Endometrial microvascular endothelial cells (primary cell): ENCODE data around the gene SLC13A4. TPM values are rescaled to one million over a fixed set of nuclear protein-coding genes. Genes with fewer than 3 reads are reported as not detected.

Experiments used
- in situ Hi-C: cut with HindIII; loops from 2 replicates; pipeline ENCODE4 v1.10.0; 2017; ENCODE audit warnings: low sequenced_read_pairs, low pct_unique_long_range_greater_than_20kb; ENCODE audit errors: inconsistent ontology term
- total RNA-seq: library from RNA; depleted of rRNA; stranded (reverse); fragments of >200 nt; gene quantifications from one replicate; pipeline ENCODE4 v1.2.3, GENCODE V29; 2015; ENCODE audit errors: inconsistent ontology term

The SLC13A4 gene
- total RNA-seq, 1 donor from 2014 or later = 0.28 TPM

DNA sequence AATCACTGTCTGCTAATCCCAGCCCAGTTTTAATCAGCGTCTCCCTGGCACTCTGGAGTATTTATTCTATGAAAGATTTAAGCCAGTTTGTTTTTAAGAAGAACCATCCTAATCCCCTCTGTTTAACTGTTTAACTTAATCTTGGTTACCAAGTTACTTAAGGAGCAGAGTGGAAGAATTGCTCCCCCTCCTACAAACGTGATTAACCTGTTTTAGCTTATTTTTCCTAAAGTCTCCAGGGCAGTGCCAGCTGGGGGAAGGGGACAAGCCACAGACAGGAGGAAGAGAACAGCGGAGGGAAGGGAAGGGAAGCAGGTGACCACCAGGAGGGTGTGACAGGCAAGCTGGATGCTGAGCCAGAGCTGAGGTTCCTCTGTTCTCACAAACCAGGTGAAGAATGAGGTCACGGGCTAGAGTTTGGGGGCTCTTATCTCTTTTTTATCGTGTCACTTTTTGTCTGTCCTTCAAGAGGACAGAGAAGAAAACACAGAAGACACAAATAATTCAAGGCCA, 1.7 kb downstream of the SLC13A4 start:
- in situ Hi-C loops = no loop called here

DNA sequence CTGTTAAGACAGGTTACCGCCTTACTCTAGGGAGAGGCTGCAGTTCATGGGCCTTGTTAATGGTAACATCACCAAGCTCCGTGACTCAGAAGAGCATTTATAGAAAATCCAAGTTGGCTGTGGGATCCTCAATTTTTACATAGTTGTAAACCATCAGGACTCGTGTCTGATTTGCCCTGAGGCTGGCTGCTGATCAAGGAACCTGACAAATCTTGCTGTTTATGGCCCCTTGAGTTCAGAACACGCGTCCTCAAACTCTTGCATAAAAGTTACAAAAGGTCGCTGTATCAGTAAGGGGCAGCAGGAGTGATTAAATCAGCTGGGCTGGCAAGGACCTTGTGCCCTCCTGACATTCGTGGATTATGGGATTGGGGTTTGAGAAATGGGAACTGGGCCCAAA, 4.6 kb downstream of the SLC13A4 start:
- in situ Hi-C loops = no loop called here

DNA sequence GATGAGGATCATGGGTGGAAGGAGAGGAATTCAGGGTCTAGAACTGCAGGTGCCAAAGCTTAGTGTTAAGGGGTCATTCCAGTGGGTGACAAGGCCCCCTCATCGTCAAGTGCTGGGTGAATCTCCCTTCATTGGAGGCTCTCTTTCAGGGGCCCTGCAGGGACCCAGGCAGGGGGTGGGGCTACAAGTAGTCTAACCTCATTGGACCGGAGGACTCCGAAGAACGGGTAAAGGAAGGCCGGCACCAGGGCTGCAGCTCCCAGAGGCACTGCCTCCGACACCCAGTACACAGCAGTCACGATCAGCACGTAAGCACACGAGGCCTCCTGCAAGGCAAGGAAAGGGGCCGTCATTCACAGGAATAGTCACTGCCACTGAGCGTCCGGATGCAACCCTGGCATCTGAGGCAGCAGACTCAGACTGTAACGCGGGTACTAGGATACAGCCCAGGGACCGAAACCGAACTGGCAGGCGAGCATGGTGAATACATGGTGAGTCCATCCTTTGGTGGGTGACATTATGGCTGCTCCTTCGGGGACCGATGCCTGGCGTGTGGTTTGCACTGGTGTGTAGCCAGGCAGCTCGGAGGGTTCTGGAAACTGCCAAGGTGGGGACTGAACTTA, 6.7 kb downstream of the SLC13A4 start:
- in situ Hi-C loops = no loop called here

DNA sequence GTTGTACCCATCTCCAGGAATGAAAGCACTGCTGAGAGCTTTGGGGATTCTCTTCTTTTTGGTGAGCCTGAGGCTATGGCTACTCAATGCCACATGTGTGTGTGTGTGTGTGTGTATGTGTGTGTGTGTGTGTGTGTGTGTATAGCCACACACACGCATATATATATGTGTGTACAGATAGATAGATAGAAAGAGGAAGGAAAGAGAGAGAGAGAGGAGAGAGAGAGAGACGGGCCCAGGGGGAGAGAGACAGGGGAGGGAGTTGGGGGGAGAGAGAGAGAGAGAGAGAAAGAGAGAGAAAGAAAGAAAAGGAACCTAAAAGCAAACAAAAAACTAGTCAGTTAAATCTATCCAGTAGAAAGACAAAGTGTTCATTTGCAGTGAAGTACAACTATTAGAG, 8.3 kb downstream of the SLC13A4 start:
- in situ Hi-C loops = no loop called here

DNA sequence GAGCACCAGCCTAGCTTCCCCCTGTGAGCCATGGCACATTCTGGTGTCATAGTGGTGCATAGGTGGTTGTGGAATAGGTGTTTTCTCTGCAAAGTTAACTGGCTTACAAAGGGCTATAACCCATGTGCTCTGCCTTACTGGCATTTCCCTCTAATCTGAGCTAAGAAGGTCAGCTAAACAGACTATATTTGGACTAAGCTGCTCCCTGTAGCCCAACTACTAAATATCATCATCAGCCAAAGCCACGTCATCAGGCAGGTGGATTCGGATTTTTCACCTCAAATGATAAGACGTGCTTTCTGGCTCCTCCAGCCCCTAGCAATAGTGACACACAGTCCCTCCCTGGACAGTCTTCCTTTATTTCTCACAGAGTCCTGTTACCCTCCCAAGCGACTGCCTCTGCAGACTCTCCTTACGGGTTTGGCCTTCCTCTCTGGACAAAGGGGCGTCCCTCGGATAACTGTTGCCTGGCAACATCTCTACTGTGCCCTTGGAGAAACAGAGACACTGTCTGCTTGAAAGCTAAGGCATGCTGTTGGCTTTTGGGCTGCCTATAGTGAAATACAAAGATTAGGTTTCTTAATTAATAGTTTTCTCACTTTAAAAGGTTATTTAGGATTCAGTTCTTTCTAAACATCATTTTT, 9.1 kb downstream of the SLC13A4 start:
- in situ Hi-C loops = no loop called here

DNA sequence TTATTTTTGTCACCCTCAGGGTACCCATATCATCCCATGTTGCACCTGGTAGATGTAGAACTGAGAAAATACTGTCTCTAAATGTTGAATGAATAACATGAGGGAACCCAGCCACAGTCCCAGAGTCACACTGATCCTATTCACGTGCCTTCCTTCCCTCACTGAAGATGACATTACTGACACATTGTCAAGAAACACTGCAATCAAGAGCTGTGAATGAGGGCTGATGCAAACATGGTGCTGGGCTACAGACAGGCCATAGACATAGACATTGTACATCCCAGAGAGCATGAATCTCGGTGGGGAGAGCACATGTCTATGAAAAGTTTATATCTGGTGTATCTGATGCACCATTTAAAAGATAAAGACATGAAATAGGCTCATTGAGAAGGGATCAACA, 9.8 kb downstream of the SLC13A4 start:
- in situ Hi-C loops = no loop called here

DNA sequence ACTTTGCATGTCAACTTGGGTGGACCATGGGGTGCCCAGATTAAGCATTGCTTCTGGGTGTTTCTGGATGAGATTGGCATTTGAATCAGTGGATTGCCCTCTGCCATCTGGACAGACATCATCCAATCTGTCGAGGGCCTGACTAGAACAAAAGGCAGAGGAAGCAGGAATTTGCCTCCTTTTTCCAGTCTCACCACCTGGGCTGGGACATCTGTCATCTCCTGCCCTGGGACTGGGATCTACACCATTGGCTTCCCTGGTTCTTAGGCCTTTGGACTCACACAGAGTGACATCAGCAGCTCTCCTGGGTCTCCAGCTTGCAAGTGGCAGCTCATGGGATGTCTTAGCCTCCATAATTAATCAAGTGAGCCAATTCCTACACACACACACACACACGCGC, 10.3 kb downstream of the SLC13A4 start:
- in situ Hi-C loops = no loop called here

DNA sequence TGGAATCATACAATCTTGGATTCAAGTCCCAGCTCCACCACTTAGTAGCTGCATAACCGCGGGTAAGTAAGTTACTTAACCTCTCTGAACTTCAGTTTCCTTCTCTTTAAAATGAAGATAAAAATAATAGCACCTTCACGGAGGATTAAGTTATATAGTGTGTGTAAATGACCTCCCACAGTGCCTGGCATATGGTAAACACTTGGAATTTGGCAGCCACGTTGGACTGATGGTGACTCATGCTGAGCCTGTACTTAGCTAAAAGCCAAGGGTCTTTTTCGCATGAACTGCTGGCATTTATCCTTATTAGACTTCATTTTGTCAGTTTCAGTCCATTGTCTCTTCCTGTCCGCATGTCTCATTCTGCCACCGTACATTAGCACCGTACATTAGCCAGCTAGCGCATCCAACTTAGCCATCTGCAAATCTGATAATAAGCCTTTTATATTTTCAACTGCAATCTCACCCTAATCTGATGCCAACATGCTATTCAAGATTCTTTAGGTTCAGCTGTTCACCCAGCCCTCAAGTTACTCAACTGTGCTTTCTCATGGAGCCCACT, 11.2 kb downstream of the SLC13A4 start:
- in situ Hi-C loops = no loop called here

DNA sequence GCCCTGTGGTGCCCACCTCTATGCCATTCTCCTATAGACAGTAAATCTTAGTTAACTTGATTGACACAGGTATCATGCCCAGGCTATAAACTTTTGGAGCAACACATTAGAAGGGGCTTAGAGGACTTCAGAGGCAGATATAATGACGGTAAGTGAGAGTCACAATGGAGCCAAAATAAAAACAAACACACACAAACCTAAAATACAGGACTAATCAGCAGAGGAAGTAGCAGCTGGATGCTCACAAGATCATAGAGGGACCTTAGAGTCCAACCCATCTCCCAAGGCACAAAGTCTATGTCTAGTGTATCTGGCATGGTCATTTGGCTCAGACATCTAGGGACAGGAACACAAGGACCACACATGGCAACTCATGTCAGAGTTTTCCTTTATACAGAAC, 12.3 kb downstream of the SLC13A4 start:
- in situ Hi-C loops = no loop called here

DNA sequence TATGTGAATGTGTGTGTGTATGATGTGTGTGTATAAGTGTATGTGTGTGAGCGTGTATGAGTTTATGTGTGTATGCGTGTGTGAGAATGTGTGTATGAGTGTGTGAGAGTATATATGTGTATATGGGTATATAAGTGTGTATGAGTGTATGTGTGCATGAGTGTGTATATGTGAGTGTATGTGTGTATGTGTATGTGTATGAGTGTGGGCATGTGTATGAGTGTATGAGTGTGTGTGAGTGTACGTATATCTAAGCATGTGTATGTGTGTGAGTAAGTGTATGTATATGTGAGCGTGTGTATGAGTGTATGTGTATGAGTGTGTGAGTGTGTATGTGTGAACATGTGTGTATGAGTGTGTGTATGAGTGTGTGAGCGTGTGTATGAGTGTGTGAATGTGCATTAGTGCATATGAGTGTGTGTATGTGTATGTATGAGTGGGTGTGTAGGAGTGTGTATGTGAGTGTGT, 12.9 kb downstream of the SLC13A4 start:
- in situ Hi-C loops = no loop called here

DNA sequence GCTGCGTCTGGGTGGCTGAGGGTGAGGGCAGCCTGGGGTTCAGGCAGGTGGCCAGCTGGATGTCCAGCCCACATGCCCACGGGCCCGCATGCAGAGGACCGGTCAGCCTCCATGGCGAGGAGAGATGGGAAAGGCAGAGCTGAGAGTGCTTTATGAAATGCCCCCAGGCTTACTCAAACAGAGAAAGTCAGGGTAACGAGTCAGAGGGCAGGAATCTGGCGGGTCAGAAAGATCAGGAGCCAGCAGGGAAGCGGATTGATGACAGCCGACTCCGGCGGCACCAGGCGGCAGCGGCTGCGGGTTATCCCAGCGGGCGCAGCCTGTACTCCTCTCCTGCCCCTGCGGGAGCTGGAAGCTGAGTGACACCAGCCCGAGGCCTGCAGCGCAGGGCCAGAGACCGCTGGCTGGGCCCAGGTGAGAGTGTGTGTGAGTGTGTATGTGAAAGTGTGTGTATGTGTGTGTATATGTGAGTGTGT, 13.4 kb downstream of the SLC13A4 start:
- in situ Hi-C loops = no loop called here

DNA sequence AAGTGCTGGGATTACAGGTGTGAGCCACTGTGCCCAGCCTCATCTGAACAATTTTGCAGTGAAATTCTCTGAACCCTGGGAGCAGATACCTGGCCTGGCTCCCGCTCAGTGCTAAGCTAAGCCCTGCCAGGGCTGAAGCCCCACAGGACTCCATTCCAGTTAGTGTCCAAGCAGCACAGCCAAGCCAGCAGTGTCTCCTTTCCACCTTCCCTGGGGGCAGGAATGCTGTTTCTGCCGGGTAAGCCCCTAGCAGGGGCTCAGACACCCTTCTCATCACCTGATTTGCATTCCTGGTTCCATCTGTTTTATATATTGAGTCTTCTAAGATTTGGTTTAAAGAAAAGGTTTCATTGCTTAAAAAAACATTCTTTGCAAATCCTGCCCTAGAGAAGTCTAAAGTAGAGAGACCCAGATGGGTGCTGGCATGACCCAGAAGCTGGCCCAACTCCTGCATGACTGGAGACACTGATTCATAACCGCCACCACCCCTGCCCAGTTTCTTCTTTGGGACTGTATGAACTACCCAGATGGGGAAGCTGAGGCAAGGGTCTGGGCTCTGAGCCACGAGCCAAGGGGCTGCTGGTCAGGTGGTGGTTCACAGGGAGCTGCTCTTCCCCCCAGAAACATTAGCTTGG, 14.0 kb downstream of the SLC13A4 start:
- in situ Hi-C loops = no loop called here

DNA sequence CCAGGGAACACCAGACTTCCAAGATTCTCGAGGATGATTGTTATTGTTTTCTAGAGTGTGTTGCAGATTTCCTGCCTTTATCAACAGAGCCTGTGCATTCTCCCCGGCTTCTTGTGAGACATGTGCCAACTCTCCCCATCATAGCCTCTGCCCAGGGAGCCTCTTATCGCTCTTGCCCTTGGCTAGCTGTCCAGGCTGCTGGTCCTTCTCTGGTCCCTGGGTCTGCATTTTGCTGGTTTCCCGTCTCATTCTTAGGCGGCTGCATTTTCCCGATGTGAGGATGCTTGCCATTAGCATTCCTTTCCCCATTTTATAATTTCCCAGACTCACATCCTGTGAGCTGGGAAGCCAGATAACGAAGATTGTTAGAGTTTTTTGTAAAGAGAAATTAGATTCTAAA, 15.2 kb downstream of the SLC13A4 start:
- in situ Hi-C loops = no loop called here

DNA sequence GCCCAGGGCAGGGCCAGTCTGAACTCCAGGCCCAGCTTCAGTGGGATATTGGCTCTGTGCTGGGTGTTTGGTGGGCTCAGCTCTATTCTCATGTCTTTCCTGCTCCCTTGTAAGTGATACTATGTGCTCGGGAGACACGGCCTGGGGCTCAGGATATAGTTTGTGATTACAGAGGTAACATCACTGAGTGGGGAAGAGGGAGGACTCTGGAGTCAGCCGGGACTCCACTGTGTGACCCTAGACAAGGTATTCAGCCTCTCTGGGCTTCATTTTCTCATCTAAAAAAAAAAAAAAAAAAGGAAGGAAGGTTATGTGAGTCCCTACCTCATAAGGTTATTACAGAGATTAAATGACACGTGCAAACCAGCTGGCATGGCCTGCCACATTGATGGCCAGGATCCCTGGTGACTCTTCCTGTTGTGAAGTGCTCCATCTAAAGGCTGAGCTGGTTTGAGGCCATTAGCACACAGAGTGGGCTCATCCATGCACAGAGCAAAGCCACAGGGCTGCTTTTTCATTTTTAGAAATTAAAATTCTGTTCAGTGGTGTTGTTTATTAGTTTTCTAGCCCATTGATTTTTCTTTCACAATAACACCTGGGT, 15.7 kb downstream of the SLC13A4 start:
- in situ Hi-C loops = no loop called here

DNA sequence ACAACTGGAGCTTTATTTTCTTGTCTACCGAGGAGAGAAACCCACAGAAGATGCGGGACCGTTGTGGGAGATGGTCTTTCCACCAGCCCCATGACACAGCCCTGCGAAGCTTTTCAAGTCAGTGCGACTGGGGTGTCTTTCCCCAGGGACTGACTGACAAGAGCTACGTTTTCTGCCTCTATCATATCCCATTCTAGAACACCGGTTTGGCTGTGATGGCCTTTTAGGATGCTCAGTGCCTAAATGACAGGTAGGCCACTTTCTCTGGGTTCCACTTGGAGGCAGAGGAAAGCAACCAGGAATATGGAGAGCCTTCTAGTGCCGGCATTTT, 16.9 kb downstream of the SLC13A4 start:
- in situ Hi-C loops = no loop called here

DNA sequence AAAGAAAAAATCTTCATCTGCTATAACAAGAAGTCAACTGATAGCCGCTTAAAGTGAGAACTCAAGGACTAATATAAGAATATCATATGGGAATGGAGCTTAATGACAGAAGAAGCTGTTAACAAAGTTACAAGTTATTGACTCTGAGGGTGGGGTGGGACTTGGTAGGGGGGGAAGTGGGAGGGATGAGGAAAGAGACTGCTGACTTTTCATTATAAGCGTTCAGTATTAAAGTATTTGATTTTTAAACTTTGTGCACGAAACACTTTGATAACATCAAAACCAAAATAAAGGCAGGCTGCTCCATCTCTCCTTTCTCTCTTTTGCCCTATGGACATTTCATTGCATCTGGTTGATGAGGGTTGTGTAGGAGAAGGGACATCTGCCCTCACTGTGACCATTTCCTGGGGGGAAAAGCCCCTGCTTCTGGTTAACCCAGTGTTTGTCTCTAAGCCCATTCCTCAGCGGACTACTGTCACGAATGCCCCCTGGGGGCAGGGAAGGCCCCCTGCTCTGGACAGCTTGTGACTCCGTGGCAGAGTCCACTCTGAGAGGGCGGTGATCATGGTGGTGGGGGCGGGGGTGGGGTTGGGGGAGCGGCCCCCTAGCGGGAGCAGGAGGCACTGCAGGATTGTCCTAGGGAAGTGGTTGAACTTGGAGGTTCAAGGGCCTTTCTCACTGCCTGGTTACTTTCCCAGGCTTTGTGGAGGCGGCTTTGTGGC, 17.4 kb downstream of the SLC13A4 start:
- in situ Hi-C loops = no loop called here

DNA sequence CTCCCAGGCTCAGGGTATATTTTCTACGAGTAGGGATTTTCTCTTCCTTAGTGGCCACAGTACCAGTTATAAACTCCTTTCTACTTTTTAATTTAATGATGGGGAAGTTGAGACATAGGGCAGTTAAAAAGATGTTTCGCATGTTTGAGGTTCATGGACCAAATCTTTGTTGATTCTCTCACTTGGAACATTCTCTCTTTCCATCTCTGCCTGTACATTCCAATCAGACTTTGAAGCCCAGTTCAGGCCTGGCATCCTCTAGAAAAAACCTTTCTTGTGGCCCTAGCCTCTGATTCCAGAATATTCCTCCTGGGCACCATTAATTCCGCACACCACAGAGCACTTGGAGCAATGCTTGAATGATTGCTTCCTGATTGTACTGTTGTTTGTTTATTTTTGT, 18.5 kb downstream of the SLC13A4 start:
- in situ Hi-C loops = no loop called here

DNA sequence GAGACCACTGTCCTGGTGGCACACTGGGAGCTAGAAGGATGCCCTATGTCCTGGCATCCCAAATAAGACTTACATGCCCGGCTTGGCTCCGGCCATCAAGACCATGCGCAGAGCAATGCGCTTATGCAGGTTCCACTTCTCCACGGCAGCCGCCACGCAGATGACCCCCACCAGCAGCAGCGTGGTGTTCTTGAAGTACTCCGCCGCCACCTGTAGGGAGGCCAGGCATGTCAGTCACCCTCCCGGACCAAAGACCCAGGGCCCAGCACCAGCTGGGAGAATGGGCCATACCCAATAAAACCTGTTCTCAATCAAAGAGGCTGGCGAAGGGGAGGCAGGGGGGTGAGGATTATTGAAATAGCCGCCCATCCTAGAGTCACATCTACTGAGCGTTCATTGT, 19.9 kb downstream of the SLC13A4 start:
- in situ Hi-C loops = no loop called here

DNA sequence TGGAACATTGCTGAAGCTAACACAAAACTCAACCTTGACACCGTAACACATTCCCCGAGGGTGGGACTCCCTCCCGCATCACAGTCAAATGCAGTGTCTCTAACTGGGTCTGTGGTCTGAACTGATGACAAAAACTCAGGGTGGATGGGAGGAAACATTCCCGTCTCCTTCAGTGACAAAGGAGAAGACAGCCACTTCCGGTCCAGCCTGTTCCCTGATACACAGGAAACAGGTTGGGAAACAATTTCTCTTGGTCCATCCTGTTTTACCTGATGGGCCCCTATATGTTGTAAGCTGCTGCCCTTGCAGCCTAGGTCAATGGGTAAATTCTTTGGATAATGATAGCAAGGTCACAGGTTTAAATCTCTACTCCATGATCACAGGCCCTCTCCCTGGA, 20.4 kb downstream of the SLC13A4 start:
- in situ Hi-C loops = no loop called here
